Esophagus muscularis mucosa (tissue), 4 donors: Measurements from ENCODE around the gene TRHDE. TPM values are rescaled to one million over a fixed set of nuclear protein-coding genes. Genes with fewer than 3 reads are reported as not detected.

Source experiments
- DNase-seq: peaks from one replicate; pipeline ENCODE4 v3.0.0-alpha.2; 2017; ENCODE audit errors: extremely low spot score
- H3K27ac ChIP-seq, 4 donors: fragments of 200-600 bp; sonication (generic); replicated peaks in 1 of 4; 1 replicate in 3 of 4; 2 replicates in 1 of 4; pipeline ENCODE4 v1.5.1; 2016 to 2019; ENCODE audit warnings: mild to moderate bottlenecking in 1 of 4
- H3K27me3 ChIP-seq, 4 donors: fragments of 200-600 bp; sonication (generic); one replicate each; pipeline versions ENCODE4 v1.5.1 to v1.6.0; 2016 to 2019
- H3K36me3 ChIP-seq, 4 donors: fragments of 200-600 bp; sonication (generic); one replicate each; pipeline ENCODE4 v1.5.1; 2016 to 2019
- H3K4me1 ChIP-seq, 4 donors: fragments of 200-600 bp; sonication (generic); one replicate each; pipeline ENCODE4 v1.5.1; 2016 to 2019
- H3K4me3 ChIP-seq, 4 donors: fragments of 200-600 bp; sonication (generic); 1 replicate in 2 of 4; 2 replicates in 2 of 4; pipeline ENCODE4 v1.5.1; 2016 to 2019; ENCODE audit warnings: mild to moderate bottlenecking in 4 of 4, moderate library complexity in 1 of 4
- H3K9me3 ChIP-seq, 4 donors: fragments of 200-600 bp; sonication (generic); 1 replicate in 3 of 4; 2 replicates in 1 of 4; pipeline ENCODE4 v1.5.1; 2016 to 2019
- CTCF ChIP-seq, 3 experiments: fragments of 200-600 bp in 2 of 3; fragments of 450-650 bp in 1 of 3; sonication (generic) in 2 of 3; IDR thresholded peaks; one replicate each; pipeline ENCODE4 v1.5.1; 2017 to 2019; ENCODE audit warnings: antibody characterized with exemption in 3 of 3, mild to moderate bottlenecking in 2 of 3, moderate library complexity in 1 of 3
- EP300 ChIP-seq: sonication (generic); formaldehyde crosslinking; IDR thresholded peaks from one replicate; pipeline ENCODE4 v1.6.1; 2017; ENCODE audit warnings: antibody characterized with exemption
- POLR2A ChIP-seq: fragments of 450-650 bp; IDR thresholded peaks from one replicate; pipeline ENCODE4 v1.6.1; 2017; ENCODE audit warnings: antibody characterized with exemption, moderate library complexity, mild to moderate bottlenecking, low read depth
- POLR2AphosphoS5 ChIP-seq, 2 donors: sonication (generic); formaldehyde crosslinking; IDR thresholded peaks; one replicate each; pipeline ENCODE4 v1.6.1; 2017; ENCODE audit warnings: antibody characterized with exemption in 2 of 2
- WGBS: methylation state at CpG from one replicate; pipeline ENCODE4 v1.1.5; 2018; 5-methylcytosine and 5-hydroxymethylcytosine counted together
- intact Hi-C: fragments of 100-400 bp; cut with DNase I; formaldehyde crosslinking; loops from one replicate; pipeline ENCODE4 v1.15.1; 2023
- total RNA-seq, 4 donors: library from RNA; depleted of rRNA; stranded (reverse); fragments of >200 nt; gene quantifications; one replicate each; pipeline versions ENCODE4 v1.1.0 to v1.2.1, GENCODE V29; 2016

The TRHDE gene
- total RNA-seq, 4 donors from 2014 or later = 0.33 to 1.2 (median 0.74) TPM

GRCh38 chr12:72250346-72250745 is 21.8 kb upstream of the TRHDE start:
- Histone ChIP-seq H3K27ac (no peak overlapping the region), H3K9me3 (no peaks in the 10 kb centered on the region), H3K27me3 (no peaks in the 10 kb centered on the region), H3K36me3 (no peaks in the 10 kb centered on the region), H3K4me1 (no peaks in the 10 kb centered on the region), H3K4me3 (no peak overlapping the region)
- TF ChIP-seq POLR2AphosphoS5 (IDR thresholded peaks at IDR 0.05) (no peak), CTCF (IDR thresholded peaks at IDR 0.05) (no peak), EP300 (no peak), POLR2A (no peak)
- 69% methylated on average over 2 of the region's 2 CpGs for WGBS
- intact Hi-C loops = no loop called here
- DNase-seq = no peak

DNA sequence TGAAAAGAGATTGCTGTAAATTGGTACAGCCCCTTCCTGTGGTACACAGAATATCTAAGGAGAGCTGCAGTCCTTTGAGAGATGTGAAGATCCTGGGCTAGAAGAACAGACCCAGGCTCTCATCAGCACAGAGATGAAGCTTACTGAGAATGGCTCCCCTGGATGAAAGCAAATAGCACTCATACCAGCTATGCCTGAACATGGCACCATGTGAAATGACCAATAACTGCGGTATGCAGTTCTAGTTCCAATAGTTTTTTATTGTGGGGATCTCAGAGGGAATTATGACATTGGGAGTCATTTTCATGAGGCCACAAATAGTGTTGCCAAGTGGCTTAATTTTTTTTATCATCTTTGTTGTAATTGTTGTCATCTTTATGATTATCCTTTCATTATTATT is 15.4 kb upstream of the TRHDE start:
- Histone ChIP-seq H3K9me3 (no peaks in the 10 kb centered on the region), H3K4me1 (no peaks in the 10 kb centered on the region), H3K27ac (no peak overlapping the region), H3K4me3 (no peak overlapping the region), H3K36me3 (no peaks in the 10 kb centered on the region), H3K27me3 (no peaks in the 10 kb centered on the region)
- WGBS = 100% methylated on average over 1 of the region's 1 CpG
- intact Hi-C loops = no loop called here
- DNase-seq = no peak
- TF ChIP-seq POLR2A (no peak), EP300 (no peak), CTCF (IDR thresholded peaks at IDR 0.05) (no peak), POLR2AphosphoS5 (IDR thresholded peaks at IDR 0.05) (no peak)

GRCh38 chr12:72261885-72262284 is 10.3 kb upstream of the TRHDE start:
- TF ChIP-seq CTCF (IDR thresholded peaks at IDR 0.05) = no peak
- no peak for TF ChIP-seq EP300
- TF ChIP-seq POLR2AphosphoS5 (IDR thresholded peaks at IDR 0.05) = no peak
- TF ChIP-seq POLR2A = no peak
- intact Hi-C loops = no loop called here
- Histone ChIP-seq H3K4me1 (no peaks in the 10 kb centered on the region), H3K27ac (no peak overlapping the region), H3K9me3 (no peaks in the 10 kb centered on the region), H3K36me3 (no peaks in the 10 kb centered on the region), H3K27me3 (no peaks in the 10 kb centered on the region), H3K4me3 (no peak overlapping the region)
- WGBS = 62% methylated on average over 2 of the region's 2 CpGs
- no peak for DNase-seq

DNA sequence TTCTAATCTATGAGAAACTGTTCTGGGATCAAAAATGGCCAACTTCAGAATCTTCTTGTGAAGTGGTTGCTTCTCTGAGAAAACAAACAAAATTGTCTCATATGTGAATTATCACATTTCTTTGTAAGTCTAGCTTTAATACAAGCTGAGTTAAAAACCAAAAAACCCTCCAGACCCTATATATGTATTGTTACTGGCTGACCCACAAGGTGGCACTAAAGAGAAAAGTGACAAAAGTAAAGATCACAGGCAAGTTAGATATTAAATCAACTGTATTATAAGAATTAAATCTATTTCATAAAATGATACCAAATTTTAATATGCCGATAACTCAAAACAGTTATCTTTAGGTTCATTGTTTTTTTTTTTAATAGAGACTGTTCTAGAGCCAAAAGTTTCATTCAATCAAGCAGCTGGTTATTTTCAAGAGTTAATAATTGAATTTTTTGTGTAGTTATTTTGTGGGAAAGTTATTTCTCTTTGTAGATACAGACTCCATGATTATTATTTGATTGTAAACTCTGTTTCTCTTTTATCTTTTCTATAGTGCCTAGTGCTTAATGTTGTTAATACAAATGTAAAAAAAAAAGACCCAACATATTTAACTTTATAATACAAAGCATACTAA is 7.5 kb upstream of the TRHDE start:
- H3K27me3 ChIP-seq = peaks cover 0 to 5% (median 0%) of the 10 kb centered on the region in 4 donors
- H3K27ac ChIP-seq = no peak overlapping the region
- no peak overlapping the region for H3K4me3 ChIP-seq
- no peaks in the 10 kb centered on the region for H3K4me1 ChIP-seq
- 73% methylated on average over 1 of the region's 1 CpG for WGBS
- no peak for TF ChIP-seq POLR2AphosphoS5 (IDR thresholded peaks at IDR 0.05)
- peak in 1 of 3 experiments; percentile 24 for TF ChIP-seq CTCF (IDR thresholded peaks at IDR 0.05)
- intact Hi-C loops = no loop called here
- H3K9me3 ChIP-seq = no peaks in the 10 kb centered on the region
- no peaks in the 10 kb centered on the region for H3K36me3 ChIP-seq
- DNase-seq = no peak

GRCh38 chr12:72267974-72268373 is 4.2 kb upstream of the TRHDE start:
- H3K4me3 ChIP-seq = no peak overlapping the region

More at GRCh38 chr12:72267974-72268373, 4.2 kb upstream of the TRHDE start:
- intact Hi-C loops = no loop called here
- WGBS = 75% methylated on average over 2 of the region's 2 CpGs
- no peak for TF ChIP-seq POLR2A
- TF ChIP-seq CTCF (IDR thresholded peaks at IDR 0.05) = peak in 1 of 3 experiments; percentile 4
- H3K9me3 ChIP-seq = no peaks in the 10 kb centered on the region
- DNase-seq = no peak
- H3K36me3 ChIP-seq = no peaks in the 10 kb centered on the region
- H3K4me1 ChIP-seq = peaks cover 4 to 19% (median 18%) of the 10 kb centered on the region in 4 donors
- peaks cover 0 to 24% (median 8%) of the 10 kb centered on the region in 4 donors for H3K27me3 ChIP-seq
- no peak overlapping the region for H3K27ac ChIP-seq
